Measurements from ENCODE around the gene IFITM2.
"Not testable (repeated sequence)": the region's sequence is repeated elsewhere in the genome, so short reads cannot be mapped to it uniquely, and the experiment has no call there.

The IFITM2 gene

GRCh38 chr11:281486-282161 is 26.0 kb upstream of the IFITM2 start:
- DNase-seq (ENCODE audit: low read depth in 2 of 2), result no peak

DNA sequence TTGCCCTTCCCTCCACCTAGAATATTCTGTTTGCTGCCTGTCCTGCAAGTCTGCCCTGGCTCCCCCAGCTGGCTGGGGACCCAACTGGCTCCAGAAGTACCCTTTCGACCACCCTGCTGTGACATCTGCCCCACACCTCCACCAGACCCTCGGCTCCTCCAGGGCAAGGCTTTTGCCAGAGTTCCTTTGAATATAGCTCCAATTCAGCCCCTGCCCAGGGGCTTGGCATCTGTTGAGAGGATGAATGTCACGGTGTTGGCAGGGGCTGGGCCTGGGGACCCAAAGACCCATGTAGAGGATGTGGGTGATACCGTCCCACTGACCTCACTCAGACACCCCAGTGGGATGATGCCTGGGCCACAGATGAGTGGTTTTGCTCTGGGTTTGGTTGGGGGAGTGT is 25.4 kb upstream of the IFITM2 start:
- no peak for DNase-seq (ENCODE audit: low read depth in 2 of 2)

- no peak for DNase-seq (ENCODE audit: low read depth in 2 of 2)
These were observed 24.8 kb upstream of the IFITM2 start for GRCh38 chr11:282630-283360.

DNA sequence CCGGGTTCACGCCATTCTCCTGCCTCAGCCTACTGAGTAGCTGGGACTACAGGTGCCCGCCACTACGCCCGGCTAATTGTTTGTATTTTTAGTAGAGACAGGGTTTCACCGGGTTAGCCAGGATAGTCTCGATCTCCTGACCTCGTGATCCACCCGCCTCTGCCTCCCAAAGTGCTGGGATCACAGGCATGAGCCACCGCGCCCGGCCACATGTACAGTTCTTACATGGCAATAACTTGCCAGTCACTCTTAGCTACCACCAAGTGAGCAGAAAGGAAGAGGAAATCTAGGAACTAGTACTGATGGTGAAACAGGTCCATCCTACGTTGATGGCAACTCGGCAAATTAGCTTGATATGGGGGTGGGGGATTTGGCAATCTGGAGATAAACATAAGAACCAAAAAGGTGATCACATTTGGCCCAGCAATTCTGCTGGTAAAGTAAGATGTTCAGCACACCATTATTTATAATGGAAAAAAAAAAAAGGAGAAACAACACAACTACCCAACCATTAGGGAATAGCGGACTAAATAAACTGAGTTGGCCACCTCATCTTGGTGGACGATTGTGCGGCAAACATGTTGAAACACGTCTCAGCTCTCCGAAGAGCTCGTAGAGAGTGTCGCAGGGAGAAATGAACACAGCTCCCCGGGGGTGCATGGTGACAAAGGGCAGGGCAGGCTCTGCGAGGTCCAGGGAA is 24.1 kb upstream of the IFITM2 start:
- no peak for DNase-seq (ENCODE audit: low read depth in 2 of 2)

- no peak for DNase-seq (ENCODE audit: low read depth in 2 of 2)
These were observed 23.3 kb upstream of the IFITM2 start for GRCh38 chr11:284105-285020.

- DNase-seq (ENCODE audit: low read depth in 2 of 2), result no peak
These were observed 22.4 kb upstream of the IFITM2 start for GRCh38 chr11:285021-285893.

DNA sequence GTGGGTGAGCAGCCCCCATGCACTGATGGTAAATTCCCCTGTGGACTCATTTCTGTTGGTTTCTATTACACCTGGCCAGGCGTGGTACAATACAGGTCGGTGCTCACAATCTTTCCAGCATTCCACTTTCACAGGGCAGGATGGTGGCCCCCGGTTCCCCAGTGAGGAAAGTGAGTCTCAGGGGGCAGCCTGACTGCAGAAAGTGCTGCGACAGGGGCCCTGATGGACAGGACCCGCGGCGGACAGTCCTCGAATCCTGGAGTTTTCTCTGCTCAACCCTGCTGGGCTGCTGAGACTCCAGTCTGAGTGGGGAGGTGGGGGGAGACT is 21.8 kb upstream of the IFITM2 start:
- DNase-seq (ENCODE audit: low read depth in 2 of 2), result no peak

DNA sequence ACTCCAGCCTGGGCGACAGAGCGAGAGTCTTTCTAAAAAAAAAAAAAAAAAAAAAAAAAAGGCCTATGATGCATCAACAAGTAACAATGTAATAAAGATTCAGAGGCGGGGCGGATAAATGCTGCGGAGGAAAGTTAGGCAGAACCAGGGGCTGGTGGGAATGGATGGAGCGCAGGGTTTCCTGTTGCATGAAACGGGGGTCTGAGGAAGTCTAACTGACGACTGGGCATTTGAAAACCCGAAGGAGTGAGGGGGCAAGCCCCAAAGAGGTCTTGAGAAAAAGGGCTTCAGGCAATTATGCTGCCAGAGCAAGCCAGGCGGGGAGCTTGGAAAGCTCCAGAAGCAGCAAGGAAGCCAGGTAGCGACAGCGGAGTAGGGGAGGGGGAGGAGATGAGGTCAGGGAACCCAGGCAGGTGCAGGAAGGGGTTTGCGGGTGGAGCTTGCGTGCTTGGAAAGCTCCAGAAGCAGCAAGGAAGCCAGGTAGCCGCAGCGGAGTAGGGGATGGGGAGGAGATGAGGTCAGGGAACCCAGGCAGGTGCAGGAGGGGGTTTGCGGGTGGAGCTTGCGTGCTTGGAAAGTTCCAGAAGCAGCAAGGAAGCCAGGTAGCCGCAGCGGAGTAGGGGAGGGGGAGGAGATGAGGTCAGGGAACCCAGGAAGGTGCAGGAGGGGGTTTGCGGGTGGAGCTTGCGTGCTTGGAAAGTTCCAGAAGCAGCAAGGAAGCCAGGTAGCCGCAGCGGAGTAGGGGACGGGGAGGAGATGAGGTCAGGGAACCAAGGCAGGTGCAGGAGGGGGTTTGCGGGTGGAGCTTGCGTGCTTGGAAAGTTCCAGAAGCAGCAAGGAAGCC is 20.4 kb upstream of the IFITM2 start:
- not testable (repeated sequence) for DNase-seq (ENCODE audit: low read depth in 2 of 2)

DNA sequence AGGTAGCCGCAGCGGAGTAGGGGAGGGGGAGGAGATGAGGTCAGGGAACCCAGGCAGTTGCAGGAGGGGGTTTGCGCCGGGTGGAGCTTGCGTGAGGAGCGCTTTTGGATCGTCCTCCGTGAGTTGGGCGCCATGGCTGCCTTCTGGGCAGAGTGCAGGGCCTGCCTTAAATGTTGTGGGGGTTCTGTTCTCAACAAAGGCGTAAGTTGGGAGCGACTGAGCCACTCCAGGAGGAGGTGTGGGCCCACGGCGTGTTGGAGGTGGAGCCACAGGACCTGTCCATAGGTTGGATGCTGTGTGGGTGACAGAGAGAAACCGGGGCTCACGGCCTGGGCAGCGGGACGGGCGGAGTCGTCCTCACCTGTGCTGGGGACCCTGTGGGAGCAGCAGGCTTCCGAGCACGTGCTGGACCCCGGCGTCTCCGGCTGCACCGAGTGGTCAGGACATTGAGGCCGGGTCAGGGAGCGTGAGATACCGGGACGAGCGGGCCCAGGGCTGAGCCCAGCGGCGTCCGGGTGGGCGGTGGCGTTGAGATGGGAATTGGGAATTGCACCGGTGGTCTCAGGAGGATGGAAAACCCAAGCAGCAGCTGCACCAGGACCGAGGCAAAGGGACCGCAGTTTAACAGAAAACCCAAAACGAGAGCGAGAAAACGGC is 19.7 kb upstream of the IFITM2 start:
- no peak for DNase-seq (ENCODE audit: low read depth in 2 of 2)

DNA sequence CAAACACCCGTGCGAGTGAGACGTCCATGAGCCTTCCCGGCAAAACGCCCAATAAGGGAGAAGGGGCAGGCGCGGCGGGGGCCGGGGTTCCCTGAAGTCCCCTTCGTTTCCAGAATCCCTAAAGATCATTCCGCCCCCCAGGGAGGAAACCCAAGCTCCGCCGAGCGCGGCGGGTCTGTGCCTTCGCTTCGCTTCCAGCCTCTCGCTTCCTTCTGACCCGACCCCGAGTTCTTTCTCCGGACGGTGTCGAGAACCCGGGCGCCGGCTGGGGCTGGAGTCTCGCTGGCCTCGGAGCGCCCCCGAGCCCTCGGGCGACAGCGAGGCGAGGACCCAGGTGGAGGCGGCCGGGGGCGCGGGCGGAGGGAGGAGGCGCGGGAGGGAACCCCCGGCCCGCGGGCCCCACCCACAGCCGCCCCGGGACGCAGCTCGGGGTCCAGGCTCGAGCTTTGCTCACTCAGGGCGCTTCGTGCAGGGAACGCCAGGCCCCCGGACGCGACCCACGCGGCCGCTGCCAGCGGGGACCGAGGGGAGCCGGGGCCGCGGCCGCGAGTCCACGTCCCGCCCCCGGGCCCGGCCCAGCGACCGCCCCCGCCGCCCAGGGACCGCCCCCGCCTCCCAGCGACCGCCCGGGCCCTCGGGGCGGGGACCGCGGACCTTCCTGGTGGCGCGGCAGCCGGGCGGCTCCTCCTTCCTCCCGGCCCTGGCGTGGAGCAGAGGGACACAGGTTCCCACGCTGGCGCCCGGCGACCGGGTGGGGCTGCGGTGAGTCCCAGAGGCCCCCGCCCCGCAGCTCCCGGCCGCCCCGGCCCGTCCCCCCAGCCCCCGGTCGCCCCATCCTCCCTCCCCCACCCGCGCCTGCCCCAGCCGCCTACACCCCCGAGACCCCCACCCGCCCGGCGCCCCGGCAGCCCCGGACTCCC is 18.9 kb upstream of the IFITM2 start, which contains the start of gene PGGHG:
Gene PGGHG, plus strand, starts transcription at position 649 of the 920 bp plus-strand sequence. CDS start 691 bp downstream, outside the sequence.
- no peak for DNase-seq (ENCODE audit: low read depth in 2 of 2)

GRCh38 chr11:289398-289711 is 18.3 kb upstream of the IFITM2 start:
- no peak for DNase-seq (ENCODE audit: low read depth in 2 of 2)

DNA sequence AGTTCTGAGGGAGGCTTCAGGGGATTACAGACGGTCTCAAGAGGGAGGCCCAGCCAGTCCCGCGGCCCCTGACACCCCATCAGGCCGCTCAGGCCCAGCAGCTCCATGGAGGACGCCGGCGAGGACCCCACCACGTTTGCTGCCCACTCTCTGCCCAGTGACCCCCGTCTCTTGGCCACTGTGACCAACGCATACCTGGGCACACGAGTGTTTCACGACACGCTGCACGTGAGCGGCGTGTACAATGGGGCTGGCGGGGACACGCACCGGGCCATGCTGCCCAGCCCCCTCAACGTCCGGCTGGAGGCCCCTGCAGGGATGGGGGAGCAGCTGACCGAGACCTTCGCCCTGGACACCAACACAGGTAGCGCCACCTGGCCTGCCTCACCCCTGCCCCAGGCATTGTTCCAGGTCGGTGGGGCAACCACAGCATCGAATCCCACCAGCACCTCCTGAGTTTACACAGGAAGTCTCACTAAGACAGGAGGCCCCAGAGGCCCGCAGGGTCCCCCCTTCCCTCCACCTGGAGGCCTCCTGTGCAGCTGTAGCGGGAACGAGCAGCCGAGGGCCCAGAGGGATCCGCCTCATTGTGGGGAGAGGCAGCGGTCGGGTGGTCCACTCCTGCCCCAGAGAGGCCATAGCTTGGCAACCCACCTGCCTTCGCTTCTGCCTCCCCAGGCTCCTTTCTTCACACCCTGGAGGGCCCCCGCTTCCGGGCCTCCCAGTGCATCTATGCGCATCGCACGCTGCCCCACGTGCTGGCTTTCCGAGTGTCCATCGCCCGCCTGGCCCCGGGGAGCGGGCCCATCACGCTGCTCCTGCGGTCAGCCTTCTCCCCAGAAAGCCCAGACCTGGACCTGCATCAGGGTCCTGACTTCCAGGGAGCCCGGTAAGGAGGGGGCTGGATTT is 17.6 kb upstream of the IFITM2 start:
- DNase-seq (ENCODE audit: low read depth in 2 of 2), result no peak

- no peak for DNase-seq (ENCODE audit: low read depth in 2 of 2)
These were observed 16.9 kb upstream of the IFITM2 start for GRCh38 chr11:290621-291231.

GRCh38 chr11:291281-292210 is 16.1 kb upstream of the IFITM2 start:
- no peak for DNase-seq (ENCODE audit: low read depth in 2 of 2)

DNA sequence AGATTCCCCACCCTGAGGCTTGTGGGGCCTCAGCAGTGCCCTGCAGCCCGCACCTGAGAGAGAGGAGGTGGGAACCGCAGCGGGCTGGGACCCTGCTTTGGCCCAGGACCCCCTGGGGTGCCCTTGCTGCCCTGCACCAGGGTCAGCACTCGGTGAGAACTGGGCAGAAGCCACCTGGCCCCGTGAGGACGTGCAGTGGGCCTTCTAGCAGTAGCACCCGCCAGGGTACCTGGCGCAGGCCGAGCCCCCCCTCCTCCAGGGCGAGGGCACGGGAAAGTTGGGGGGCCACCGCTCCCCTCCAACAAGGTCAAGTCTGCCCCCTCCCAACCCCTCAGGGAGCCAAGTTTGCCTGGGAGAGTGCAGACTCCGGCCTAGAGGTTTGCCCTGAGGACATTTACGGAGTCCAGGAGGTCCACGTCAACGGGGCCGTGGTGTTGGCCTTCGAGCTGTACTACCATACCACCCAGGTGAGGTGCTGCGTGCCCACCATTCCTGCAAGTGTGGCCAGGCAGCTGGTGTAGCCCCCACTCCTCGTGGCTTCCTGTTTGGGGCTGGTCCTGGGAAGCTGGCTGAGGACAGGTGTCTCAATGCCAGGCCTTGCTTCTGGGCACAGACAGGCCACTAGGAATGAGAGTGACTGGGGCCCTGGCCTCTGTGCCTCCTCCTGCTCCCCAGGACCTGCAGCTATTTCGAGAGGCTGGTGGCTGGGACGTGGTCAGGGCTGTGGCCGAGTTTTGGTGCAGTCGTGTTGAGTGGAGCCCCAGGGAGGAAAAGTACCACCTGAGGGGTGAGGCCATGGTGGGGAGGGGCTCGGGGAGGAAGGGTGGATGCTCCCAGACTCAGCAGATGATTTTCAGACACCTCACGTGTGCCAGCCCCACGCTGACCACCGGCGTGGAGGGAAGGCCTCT is 15.2 kb upstream of the IFITM2 start:
- DNase-seq (ENCODE audit: low read depth in 2 of 2), result no peak

Data from activated CD4-positive, alpha-beta T cell treated with anti-CD3 and anti-CD28 coated beads for 24 hours (primary cell).